HepG2 (cell line): ENCODE measurements around the gene MGARP. TPM values are rescaled to one million over a fixed set of nuclear protein-coding genes. Genes with fewer than 3 reads are reported as not detected.

ENCODE experiments used
- CREB3 ChIP-seq: sonication (generic); formaldehyde crosslinking; IDR thresholded peaks from 2 replicates; pipeline ENCODE4 v1.5.0; 2020; ENCODE audit warnings: missing genetic modification reagents
- CTCF ChIP-seq: sonication (generic); formaldehyde crosslinking; IDR thresholded peaks from 2 replicates; pipeline ENCODE4 v1.5.0; 2020; ENCODE audit warnings: mild to moderate bottlenecking, missing genetic modification reagents, moderate library complexity
- FOXA3 ChIP-seq: IDR thresholded peaks from 2 replicates; pipeline ENCODE4 v1.6.1; 2016; ENCODE audit warnings: missing genetic modification reagents, missing compliant biosample characterization
- IKZF1 ChIP-seq: fragments of 450-650 bp; IDR thresholded peaks from 2 replicates; pipeline ENCODE4 v1.7.1; 2016
- KMT2B ChIP-seq: IDR thresholded peaks from 2 replicates; pipeline ENCODE4 v1.6.1; 2016; ENCODE audit warnings: missing genetic modification reagents, missing compliant biosample characterization
- MIXL1 ChIP-seq: IDR thresholded peaks from 2 replicates; pipeline ENCODE4 v1.6.1; 2016
- SRF ChIP-seq: IDR thresholded peaks from 2 replicates; pipeline ENCODE4 v1.6.1; 2011; ENCODE audit warnings: mild to moderate bottlenecking, low read depth, low read length, moderate library complexity
- TFE3 ChIP-seq: IDR thresholded peaks from 2 replicates; pipeline ENCODE4 v1.6.1; 2016
- ZBTB40 ChIP-seq, 2 experiments: fragments of 450-650 bp in 1 of 2; sonication (generic) in 1 of 2; formaldehyde crosslinking in 1 of 2; IDR thresholded peaks; 2 replicates each; pipeline versions ENCODE4 v1.6.1 to v1.8.0; 2016 to 2022; ENCODE audit warnings: antibody characterized with exemption in 1 of 2, mild to moderate bottlenecking in 1 of 2, missing genetic modification reagents in 1 of 2
- ZNF225 ChIP-seq: sonication (generic); formaldehyde crosslinking; IDR thresholded peaks from 2 replicates; pipeline ENCODE4 v1.4.0; 2020; ENCODE audit warnings: mild to moderate bottlenecking, missing genetic modification reagents
- ZNF33B ChIP-seq: sonication (generic); formaldehyde crosslinking; IDR thresholded peaks from 2 replicates; pipeline ENCODE4 v1.5.1; 2020; ENCODE audit warnings: mild to moderate bottlenecking, missing genetic modification reagents
- ZNF547 ChIP-seq: sonication (generic); formaldehyde crosslinking; IDR thresholded peaks from 2 replicates; pipeline ENCODE4 v1.5.1; 2020; ENCODE audit warnings: mild to moderate bottlenecking, missing genetic modification reagents
- ZNF775 ChIP-seq: sonication (generic); formaldehyde crosslinking; IDR thresholded peaks from 2 replicates; pipeline ENCODE4 v1.4.0; 2020; ENCODE audit warnings: missing genetic modification reagents, mild to moderate bottlenecking, moderate library complexity, borderline replicate concordance
- ZSCAN30 ChIP-seq: sonication (generic); formaldehyde crosslinking; IDR thresholded peaks from 2 replicates; pipeline ENCODE4 v1.5.0; 2020; ENCODE audit warnings: mild to moderate bottlenecking, missing genetic modification reagents
- ZSCAN31 ChIP-seq: sonication (generic); formaldehyde crosslinking; IDR thresholded peaks from 2 replicates; pipeline ENCODE4 v1.5.0; 2020; ENCODE audit warnings: low read depth, mild to moderate bottlenecking, missing genetic modification reagents
- polyA plus RNA-seq, 8 experiments: library from polyadenylated mRNA; depleted of rRNA in 3 of 8; stranded (reverse) in 7 of 8; unstranded in 1 of 8; fragments of >200 nt; fragmentation: Illumina TruSeq in 4 of 8; extraction: Trizol in 4 of 8; gene quantifications; 2 replicates each; pipeline versions ENCODE4 v1.2.1 to v1.2.3, GENCODE V29; 2011 to 2016; ENCODE audit warnings: low read depth in 4 of 8, missing spikeins in 1 of 8, mixed read lengths in 1 of 8; ENCODE audit not compliant: insufficient read depth in 1 of 8
- total RNA-seq, 5 experiments: library from RNA; depleted of rRNA; stranded (reverse); fragments of >200 nt; fragmentation: Illumina TruSeq; extraction: Trizol; gene quantifications; 2 replicates each; pipeline ENCODE4 v1.2.3, GENCODE V29; 2016; ENCODE audit warnings: low read depth in 1 of 5

The MGARP gene
- total and polyA plus RNA-seq, 2 of the 13 experiments (the other 11 are each of a cell fraction or from before 2014, with no cell fraction given): 0.11 to 0.13 TPM

DNA sequence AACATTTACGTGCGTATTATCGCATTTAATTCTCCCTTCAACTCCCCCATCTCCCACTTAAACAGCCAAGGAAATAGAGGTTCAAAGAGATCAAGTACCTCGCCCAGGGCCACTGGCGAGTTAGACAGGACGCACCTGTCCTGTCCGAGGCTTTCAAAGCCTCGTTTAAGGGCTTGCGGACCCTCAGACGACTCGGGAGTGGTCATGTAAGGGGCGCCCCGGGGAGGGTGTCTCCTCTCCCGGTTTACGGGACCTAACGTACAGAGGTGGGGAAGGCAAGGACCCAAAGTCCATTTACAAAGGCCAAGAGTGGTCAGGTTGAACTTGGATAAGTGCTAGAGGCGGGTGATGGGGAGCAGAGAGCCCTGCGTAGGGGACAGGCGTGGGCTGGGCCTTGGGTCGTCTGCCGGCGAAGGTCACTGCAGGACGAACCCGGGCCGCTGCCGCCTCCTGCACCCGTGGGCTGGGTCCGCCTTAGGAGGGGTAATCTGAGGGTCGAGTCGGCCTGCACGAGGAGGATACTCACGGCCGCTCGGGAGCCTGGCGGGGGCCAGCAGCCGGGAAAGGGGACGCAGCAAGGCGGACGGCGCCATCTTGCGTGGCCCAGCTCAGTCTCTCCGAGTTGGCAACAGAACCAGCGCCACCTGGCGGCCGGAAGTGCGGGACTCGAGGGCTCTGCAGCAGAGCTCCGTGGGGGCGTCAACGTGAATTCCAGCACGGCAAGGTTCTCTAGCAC lies 15.3 kb upstream of the MGARP start (continued):
- TF ChIP-seq ZBTB40 (IDR thresholded peaks at IDR 0.05) (no peak), ZBTB40 (CRISPR knock-in tag; IDR thresholded peaks at IDR 0.05) (peak; percentile 82), FOXA3 (CRISPR knock-in tag) (peak; percentile 67), MIXL1 (0 out of 2 replicates have a peak, but pooled peaks have one; percentile 50), ZNF547 (peak; percentile 85), ZSCAN30 (CRISPR knock-in tag) (peak; percentile 88; the same call in 1 of the 2 replicates), IKZF1 (no peak), ZNF225 (CRISPR knock-in tag) (peak; percentile 95), ZNF33B (CRISPR knock-in tag) (0 out of 2 replicates have a peak, but pooled peaks have one; percentile 45), CTCF (CRISPR knock-in tag) (peak; percentile 98), ZSCAN31 (peak; percentile 73), CREB3 (CRISPR knock-in tag) (peak; percentile 60; the same call in 1 of the 2 replicates), KMT2B (CRISPR knock-in tag) (peak; percentile 95), TFE3 (CRISPR knock-in tag) (peak; percentile 20; the same call in 1 of the 2 replicates), SRF (no peak), ZNF775 (CRISPR knock-in tag) (no peak; the same call in 1 of the 2 replicates)
